Brain pericyte (primary cell): ENCODE results near the gene FNDC3A.
"Not testable (repeated sequence)": the region's sequence is repeated elsewhere in the genome, so short reads cannot be mapped to it uniquely, and the experiment has no call there.

Experiments used
- DNase-seq: peaks from one replicate; pipeline ENCODE4 v3.0.0-alpha.2; 2012; ENCODE audit warnings: low read depth, low spot score

The FNDC3A gene

GRCh38 chr13:49146950-49147355, 171.2 kb downstream of the FNDC3A start:
- no peak for DNase-seq

DNA sequence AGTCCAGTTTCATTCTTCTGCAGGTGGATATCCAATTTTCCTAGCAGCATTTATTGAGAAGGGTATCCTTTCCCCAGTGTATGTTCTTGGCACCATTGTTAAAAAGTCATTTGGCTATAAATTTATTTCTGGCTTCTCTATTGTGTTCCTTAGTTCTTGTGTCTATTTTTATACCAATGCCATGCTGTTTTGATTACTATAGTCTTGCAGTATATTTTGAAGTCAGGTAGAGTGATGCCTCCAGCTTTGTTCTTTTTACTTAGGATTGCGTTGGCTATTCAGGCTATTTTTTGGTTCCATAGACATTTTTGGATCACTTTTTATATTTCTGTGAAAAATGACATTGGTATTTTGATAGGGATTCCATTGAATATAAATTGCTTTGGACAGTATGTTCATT, 172.7 kb downstream of the FNDC3A start:
- no peak for DNase-seq

- not testable (repeated sequence) for DNase-seq
These were observed 182.4 kb downstream of the FNDC3A start for GRCh38 chr13:49157955-49158584.

DNA sequence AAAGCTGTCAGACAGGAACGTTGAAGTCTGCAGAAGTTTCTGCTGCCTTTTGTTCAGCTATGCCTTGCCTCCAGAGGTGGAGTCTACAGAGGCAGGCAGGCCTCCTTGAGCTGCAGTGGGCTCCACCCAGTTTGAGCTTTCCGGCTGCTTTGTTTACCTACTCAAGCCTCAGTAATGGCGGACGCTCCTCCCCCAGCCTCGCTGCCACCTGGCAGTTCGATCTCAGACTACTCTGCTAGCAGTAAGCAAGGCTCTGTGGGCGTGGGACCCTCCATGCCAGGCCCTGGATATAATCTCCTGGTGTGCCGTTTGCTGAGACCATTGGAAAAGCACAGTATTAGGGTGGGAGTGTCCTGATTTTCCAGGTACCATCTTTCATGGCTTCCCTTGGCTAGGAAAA, 187.4 kb downstream of the FNDC3A start:
- DNase-seq = not testable (repeated sequence)

DNA sequence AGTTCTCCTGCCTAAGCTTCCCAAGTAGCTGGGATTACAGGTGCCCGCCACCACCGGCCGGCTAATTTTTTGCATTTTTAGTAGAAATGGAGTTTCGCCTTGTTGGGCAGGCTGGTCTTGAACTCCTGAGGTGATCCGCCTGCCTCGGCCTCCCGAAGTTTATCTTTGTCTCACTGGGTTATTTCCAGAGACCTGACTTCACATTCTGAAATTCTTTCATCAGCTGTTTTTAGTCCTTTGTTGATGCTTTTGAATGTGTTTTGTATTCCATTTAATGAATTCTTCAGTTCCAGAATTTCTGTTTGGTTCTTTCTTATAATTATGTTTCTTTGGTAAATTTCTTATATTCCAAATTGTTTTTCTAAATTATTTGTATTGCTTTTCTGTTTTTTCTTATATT, 189.0 kb downstream of the FNDC3A start:
- DNase-seq = no peak

DNA sequence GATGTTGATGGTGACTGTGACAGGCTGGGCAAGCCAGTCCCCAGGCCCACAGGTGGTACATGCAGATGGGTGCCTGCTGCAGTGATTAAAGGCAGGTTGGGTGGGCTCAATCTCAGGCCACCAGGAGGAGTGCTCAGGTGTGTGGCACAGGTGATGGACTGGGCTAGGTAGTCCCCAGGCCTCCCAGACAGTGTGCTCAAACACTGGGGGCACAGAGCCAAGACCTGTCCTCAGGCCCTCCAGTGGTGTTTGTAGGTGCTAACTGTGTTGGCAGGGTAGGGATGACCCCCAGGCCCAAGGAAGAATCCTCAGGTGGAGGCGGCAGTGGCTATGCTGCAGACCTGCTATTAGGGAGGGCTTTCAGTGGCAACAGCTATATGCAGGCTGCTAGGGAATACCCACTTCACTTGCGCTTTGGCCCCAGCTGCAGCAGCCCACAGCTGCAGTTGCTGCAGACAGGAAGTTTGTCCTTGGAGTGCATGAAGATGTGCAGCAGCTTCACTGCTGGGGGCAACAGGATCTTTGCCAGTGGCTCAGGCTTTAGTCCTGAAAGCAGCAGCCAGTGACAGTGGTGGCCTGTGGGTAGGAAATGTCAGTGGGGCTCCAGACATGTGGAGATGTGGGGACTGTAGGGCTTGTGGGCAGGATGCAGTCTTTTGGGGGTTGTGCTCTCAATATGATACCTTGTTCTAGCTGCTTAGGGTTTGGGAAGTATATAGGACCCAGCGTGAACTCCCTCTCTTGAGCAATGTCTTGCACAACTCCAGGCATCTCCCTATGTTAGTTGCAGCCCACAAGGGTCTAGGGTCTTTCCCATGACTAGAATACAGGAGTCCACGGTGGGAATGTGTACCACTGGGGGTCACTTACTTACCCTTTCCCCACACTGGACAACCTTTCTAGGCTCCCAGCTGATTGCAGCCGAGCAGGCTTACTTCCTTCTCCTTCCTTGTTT, 190.4 kb downstream of the FNDC3A start:
- DNase-seq = no peak

- no peak for DNase-seq
These were observed 195.6 kb downstream of the FNDC3A start for GRCh38 chr13:49171359-49171758.

DNA sequence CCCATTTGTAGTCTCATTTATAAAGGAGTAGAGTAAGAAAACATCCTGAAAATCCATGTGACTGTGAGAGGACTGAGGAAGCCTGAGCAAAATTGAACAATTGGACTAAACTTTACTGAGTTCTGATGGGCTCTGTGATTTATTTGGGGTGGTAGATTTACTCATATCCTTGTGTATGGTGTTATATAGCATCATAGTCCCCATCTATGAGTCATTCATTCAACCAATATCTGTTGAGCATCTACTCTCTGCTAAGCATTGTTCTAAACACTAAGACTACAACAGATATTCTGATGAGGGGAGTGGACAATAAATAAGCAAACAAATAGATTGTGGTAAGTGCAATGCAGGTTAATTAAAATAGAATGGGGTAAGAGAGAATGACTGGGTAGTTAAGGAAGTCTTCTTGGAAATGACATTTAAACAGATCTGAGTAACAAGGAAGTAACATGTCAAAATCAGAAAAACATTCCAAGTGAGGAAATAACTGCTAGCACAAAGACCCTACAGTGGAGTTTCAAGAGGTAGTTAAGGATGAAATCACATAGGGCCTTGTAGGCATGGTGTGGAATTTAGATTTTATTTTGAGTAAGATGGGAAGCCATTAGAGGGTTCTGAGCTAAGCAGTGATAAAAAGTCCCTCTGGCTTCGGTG, 208.1 kb downstream of the FNDC3A start:
- no peak for DNase-seq

GRCh38 chr13:49184621-49185020, 208.9 kb downstream of the FNDC3A start:
- no peak for DNase-seq

- DNase-seq = no peak
These were observed 209.6 kb downstream of the FNDC3A start for GRCh38 chr13:49185264-49185663.

DNA sequence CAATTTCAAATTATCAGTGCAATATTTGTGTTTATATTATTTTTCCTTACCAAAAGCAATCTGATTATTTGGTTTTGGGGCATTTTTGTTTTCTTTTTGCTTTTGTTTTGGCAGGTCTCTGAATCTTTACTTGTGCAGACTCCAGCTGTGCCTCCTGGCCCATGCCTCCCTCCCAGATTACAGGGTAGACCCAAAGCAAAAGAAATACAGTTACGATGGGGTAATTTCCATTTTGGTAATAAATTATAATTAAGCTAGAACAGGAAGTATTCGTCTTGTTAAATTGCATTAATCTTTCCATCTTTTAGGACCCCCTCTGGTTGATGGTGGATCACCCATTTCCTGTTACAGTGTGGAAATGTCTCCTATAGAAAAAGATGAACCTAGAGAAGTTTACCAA, 215.2 kb downstream of the FNDC3A start:
- no peak for DNase-seq

DNA sequence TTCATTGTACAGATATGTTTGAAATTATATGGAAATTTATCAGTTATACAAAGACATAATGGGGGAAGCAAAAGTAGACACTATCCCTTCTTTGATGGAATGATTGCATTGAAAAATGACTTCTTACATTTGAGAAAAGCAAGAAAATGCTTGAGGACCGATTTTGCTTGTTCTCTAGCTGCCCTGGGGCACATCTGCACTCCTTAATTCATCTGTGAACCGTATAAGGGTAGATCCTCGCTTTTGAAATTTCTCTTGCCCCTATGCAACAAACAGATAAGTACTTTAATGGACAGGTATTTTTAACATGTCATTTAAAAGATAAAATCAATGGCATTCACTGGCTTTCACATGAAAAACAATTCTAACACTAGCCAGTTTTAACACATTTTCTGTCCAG, 230.9 kb downstream of the FNDC3A start:
- DNase-seq = no peak

GRCh38 chr13:49208619-49209018, 232.9 kb downstream of the FNDC3A start:
- DNase-seq = no peak

DNA sequence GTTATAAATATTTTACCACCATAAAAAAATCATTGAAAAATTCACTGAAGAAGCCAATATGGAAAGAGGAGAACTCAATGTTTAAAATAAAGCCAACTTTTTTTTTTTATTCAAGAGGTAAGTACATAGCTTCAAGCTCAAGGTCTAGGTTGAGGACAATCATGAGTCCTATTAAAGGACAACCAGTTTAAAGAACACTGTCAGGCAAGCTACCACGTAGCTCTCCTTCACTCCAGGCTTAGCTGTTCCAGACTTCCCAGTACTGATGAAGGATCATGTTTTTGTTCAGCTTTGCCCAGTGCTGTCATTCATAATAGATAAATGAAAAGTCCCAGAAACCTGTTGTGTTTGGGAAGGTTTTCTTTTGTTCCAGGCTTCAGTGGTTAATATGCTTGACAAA, 234.4 kb downstream of the FNDC3A start:
- no peak for DNase-seq

DNA sequence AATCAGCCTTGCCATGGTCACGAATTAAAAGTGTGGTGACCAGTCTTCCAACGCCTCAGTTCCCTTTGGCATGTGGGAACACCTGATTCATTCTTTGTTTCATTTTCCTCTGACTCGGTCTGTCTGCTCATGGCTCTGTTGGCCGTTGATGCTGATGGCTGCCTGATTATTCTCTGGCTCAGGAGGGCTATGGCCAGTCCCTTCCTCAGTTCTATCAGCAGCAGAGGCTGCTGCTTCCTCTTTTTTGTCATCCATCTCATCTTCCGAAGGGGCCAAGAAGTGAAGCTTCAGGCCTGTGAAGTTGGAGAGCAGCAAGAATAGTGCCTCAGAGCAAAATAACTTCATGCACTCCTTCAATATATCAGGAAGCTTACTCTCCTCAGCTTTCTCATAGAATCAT, 235.0 kb downstream of the FNDC3A start:
- no peak for DNase-seq

DNA sequence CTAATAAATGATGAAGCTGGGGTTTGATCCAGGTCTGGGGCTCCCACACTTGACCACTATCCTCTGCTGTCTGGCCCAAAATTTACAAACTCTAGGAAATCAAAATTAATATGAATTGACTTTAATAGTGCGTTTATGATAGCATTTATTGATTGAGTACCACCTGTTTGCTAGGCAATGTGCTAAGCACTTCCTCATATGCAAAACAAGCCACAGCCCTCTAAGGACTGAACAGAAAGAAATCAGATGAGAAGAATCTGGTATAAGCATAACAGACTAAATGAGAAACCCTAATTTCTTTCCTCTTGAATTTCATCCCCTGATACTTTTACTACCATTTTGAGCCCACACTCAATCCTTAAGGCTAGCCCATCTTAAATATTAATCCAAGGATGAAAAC, 237.8 kb downstream of the FNDC3A start:
- no peak for DNase-seq

DNA sequence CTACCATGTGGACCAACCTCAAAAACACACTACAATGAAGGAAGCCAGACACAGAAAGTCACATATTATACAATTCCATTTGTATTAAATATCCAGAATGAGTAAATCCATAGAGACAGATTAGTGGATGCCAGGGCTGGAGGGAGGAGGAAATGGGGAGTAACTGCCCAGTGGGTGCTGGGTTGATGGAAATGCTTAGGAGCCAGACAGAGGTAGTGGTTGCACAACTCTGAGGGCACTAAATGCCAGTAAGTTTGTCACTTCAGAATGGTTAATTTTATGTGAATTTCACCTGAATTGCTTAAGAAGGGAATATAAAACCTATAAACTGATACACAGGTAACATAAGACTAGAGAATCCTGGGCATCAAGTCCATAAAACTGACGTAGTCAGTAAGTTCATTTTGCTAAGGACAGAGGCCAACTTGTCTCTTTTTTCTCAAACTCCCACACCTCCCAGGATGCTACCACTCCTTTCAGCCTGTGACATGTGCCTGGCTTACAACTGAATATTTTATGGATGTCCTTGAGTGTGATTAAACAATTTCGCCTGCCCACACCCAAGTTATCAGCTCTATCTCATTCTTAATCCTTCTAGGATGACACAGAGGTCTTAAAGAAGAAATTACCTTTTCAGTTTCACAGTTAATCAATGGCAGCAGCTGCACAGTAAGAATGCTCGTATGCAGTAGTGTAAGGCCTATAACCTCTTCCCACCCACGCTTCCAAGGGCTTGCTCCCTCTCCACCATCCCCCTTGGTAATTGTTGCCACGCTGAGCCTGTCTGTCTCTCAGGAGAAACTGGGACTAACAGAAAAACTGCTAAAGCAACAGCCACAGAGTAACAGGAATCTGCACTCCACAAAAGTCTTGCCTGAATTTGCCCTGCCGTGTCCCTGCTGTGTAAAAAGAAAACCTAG, 238.5 kb downstream of the FNDC3A start:
- no peak for DNase-seq

DNA sequence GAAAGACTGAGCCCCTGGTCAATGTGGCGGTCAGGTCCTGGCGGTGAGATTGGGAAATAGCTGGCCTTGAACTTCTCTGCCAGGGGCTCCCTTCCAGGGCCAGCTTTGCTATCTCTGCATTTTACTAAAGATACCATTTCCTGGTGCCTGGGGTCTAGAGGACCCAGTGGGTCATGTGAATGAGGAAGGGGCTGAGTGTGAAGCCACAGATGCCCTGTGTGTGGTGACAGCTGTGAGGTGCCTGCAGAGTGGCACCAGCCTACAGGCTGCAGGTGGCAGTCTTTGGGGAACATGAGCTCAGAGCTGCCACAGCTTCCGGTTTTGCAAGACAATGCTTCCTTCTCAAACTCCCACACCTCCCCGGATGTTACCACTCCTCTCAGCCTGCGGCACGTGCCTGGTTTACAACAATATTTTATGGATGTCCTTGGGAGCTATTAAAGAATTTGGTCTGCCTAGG, 239.2 kb downstream of the FNDC3A start:
- no peak for DNase-seq

GRCh38 chr13:49216334-49216733, 240.6 kb downstream of the FNDC3A start:
- DNase-seq = no peak

DNA sequence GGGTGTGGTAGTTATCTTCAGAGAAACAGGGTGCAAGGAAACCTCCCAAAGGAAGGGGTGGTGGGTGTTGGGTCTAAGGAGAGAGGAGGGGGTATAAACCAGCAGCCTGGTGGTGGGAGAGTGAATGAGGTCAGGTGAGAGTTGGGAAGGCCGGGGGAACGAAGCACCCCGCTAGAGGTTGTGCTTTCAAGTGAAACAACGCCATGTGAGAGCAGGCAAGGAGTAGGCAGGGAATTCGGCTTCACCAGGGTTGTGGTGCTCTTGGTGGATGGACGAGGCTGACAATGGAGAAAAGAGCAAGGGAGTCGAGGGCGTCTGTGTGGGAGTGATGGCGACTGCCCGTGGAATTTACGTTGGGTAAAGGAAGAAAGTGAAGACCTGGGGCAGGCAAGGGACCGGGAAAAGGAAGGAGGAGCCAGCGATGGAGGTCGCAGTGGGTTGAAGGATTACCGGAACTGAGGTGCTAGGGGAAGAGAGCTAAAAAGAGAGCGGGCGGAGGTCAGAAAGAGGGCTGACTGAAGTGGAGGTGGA, 242.3 kb downstream of the FNDC3A start:
- no peak for DNase-seq

DNA sequence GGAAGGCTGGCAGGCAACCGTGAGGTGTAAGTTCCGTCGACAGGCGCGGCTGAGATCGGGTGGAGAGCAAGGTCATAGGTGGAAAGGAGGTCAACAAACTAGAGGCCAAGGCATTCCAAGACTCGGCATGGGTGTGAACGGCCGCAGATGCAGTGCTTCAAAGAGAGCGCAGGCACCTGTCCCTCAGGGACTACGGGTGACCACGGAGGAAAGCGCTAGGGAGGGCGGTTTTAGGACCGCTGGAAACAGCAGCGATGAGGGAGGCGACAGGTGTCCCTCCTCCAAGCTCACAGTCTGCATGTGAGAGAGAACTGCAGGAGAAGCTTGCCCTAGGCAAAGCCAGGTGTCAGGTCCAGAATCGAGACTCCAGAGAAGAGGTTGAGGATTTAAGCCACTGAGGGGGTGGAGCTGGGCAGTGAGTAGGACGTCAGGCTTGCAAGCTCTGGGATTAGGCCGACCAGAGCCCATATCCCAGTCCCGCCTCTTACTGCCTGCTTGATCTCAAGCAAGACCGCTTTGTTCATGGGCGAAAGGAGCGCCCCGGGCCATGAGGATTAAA, 242.9 kb downstream of the FNDC3A start:
- DNase-seq = no peak
